ENCODE measurements around the gene RPS6KA1.
A peak's percentile ranks its signal among the peaks of the same experiment; 100 is the strongest.

The RPS6KA1 gene

DNA sequence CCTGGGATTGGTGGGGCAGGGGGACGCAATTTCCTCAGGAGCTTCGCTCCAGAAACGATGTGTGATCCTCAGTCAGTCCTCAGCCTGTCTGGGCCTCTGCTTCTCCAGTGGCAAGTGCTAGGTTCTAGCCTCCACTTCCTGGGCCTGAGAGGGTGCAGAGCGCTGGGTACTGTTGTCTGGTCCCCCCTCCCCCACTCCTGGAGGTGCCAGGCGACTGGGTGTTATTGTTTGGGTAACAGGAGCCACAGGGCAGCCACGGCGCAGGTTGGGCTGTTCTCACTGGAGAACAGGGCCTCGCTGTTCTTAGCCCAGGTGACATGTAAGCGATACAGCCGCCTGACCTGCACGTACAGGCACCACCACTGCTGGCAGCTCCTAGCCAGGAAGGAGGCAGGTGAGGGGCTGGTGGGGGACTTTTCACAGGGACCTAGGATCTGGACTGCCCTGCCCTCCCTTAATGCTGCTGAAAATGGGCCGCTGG, 2.1 kb downstream of the RPS6KA1 start:
- H3K4me1 ChIP-seq (ENCODE audit: control insufficient read depth, insufficient read depth, low read length), result peaks cover 23% of the 10 kb centered on the region
- peak overlapping the region; percentile 24 for H3K27ac ChIP-seq (ENCODE audit: low read depth, low read length)
- H3K4me3 ChIP-seq (ENCODE audit: low read depth, low read length), result peak overlapping the region; percentile 88
- H3K9ac ChIP-seq (ENCODE audit: low read length), result peak overlapping the region; percentile 28
- peaks cover 6% of the 10 kb centered on the region for H3K36me3 ChIP-seq (ENCODE audit: control insufficient read depth, insufficient read depth, low read length)
- no peaks in the 10 kb centered on the region for H3K27me3 ChIP-seq (ENCODE audit: control insufficient read depth, insufficient read depth, low read length)
- no peaks in the 10 kb centered on the region for H3K9me3 ChIP-seq (ENCODE audit: control insufficient read depth, insufficient read depth, low read depth, low read length)

DNA sequence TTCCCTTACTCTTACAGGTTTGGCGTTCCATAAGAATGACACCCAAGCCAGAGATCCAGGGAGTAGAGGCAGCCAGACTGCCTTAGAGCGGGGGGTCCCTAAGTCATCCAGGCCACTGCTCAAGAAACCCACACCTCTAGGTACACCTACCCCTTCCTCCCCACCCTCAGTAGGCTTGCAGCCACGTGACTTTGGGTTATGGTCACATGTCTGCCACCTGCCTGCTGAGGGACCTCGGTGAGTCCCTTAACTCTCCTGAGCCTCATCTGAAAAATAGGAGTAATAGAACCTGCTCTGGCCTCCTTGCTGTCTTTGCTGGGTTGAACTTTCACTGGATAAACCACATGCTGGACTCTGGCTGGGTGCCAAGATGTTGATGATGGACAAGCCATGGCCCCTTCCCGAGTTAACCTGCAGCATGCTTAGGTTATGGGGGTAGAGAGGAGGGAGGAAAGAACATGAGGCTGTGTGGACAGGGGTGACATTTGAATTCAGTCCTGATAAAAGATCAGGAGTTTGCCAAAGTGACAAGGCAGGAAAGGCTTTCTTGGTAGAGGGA, 4.5 kb downstream of the RPS6KA1 start:
- H3K36me3 ChIP-seq (ENCODE audit: control insufficient read depth, insufficient read depth, low read length), result peaks cover 27% of the 10 kb centered on the region

DNA sequence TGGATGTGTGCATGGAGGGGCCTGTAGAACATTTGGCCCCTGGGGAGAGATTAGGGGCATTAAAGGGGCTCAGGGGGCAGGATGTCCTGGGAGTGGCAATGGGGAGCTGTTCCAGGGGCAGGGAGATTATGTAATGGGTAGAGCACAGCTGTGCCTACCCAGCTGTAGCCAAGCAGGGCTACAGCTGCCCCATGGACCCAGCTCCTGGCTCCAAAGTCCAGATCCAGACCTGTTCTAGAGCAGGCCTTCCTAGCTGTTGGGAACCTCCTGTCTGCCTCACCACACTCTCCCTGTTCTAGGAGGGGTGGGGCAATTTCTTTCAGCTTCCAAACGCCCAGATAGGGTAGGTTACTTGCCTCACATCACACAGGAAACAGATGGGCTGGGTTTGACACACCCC, 5.6 kb downstream of the RPS6KA1 start:
- no peaks in the 10 kb centered on the region for H3K27me3 ChIP-seq (ENCODE audit: control insufficient read depth, insufficient read depth, low read length)
- H3K27ac ChIP-seq (ENCODE audit: low read depth, low read length), result no peak overlapping the region
- no peak overlapping the region for H3K4me3 ChIP-seq (ENCODE audit: low read depth, low read length)
- H3K36me3 ChIP-seq (ENCODE audit: control insufficient read depth, insufficient read depth, low read length), result peaks cover 33% of the 10 kb centered on the region
- no peak overlapping the region for H3K9ac ChIP-seq (ENCODE audit: low read length)
- H3K9me3 ChIP-seq (ENCODE audit: control insufficient read depth, insufficient read depth, low read depth, low read length), result no peaks in the 10 kb centered on the region
- peaks cover 19% of the 10 kb centered on the region for H3K4me1 ChIP-seq (ENCODE audit: control insufficient read depth, insufficient read depth, low read length)

More for the DNA sequence above, 4.5 kb downstream of the RPS6KA1 start:
- Histone ChIP-seq H3K9me3 (ENCODE audit: control insufficient read depth, insufficient read depth, low read depth, low read length) (no peaks in the 10 kb centered on the region), H3K9ac (ENCODE audit: low read length) (no peak overlapping the region), H3K4me1 (ENCODE audit: control insufficient read depth, insufficient read depth, low read length) (peaks cover 23% of the 10 kb centered on the region), H3K27ac (ENCODE audit: low read depth, low read length) (no peak overlapping the region), H3K4me3 (ENCODE audit: low read depth, low read length) (no peak overlapping the region), H3K27me3 (ENCODE audit: control insufficient read depth, insufficient read depth, low read length) (no peaks in the 10 kb centered on the region)

DNA sequence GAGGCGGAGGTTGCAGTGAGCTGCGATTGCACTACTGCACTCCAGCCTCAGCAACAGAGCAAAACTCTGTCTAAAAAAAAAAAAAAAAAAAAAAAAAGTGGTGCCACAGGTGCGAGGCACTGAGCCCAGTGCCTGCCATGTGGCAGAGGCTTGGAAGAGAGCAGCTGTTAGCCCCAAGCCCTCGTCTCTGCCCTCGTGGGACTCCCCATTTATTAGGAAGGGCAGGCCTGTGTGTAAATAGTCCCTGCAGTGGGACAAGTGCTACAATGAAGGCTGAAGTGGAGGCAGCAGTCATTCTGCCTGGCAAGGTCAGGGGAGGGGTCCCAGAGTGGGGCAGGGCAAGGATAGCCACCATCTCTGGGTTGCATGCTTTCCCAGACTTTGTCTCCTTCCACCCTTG, 6.5 kb downstream of the RPS6KA1 start:
- no peak overlapping the region for H3K4me3 ChIP-seq (ENCODE audit: low read depth, low read length)
- no peaks in the 10 kb centered on the region for H3K9me3 ChIP-seq (ENCODE audit: control insufficient read depth, insufficient read depth, low read depth, low read length)
- H3K36me3 ChIP-seq (ENCODE audit: control insufficient read depth, insufficient read depth, low read length), result peaks cover 34% of the 10 kb centered on the region
- H3K27me3 ChIP-seq (ENCODE audit: control insufficient read depth, insufficient read depth, low read length), result no peaks in the 10 kb centered on the region
- no peak overlapping the region for H3K9ac ChIP-seq (ENCODE audit: low read length)
- no peak overlapping the region for H3K27ac ChIP-seq (ENCODE audit: low read depth, low read length)
- peaks cover 13% of the 10 kb centered on the region for H3K4me1 ChIP-seq (ENCODE audit: control insufficient read depth, insufficient read depth, low read length)

DNA sequence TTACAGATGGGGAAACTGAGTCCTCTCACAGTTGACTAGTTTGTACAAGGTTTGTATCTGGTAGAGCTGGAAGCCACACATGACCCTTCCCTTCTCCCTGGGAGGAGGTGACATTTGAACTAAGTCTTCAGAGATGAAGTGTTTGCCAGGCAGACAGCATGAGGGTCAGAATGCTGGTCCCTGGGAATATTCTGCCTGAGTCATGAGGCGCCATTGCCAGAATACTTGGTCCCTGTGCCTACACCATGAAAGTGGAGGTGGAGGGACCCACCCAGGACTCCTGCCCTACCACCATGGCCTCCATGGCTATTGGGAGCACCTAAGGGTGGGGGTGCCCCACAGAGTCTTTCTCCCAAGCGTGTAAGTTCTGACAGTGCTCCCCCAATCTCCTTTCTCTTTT, 7.0 kb downstream of the RPS6KA1 start:
- Histone ChIP-seq H3K9ac (ENCODE audit: low read length) (no peak overlapping the region), H3K27ac (ENCODE audit: low read depth, low read length) (no peak overlapping the region), H3K4me3 (ENCODE audit: low read depth, low read length) (no peak overlapping the region), H3K36me3 (ENCODE audit: control insufficient read depth, insufficient read depth, low read length) (peaks cover 34% of the 10 kb centered on the region), H3K9me3 (ENCODE audit: control insufficient read depth, insufficient read depth, low read depth, low read length) (no peaks in the 10 kb centered on the region), H3K27me3 (ENCODE audit: control insufficient read depth, insufficient read depth, low read length) (no peaks in the 10 kb centered on the region), H3K4me1 (ENCODE audit: control insufficient read depth, insufficient read depth, low read length) (peaks cover 12% of the 10 kb centered on the region)

DNA sequence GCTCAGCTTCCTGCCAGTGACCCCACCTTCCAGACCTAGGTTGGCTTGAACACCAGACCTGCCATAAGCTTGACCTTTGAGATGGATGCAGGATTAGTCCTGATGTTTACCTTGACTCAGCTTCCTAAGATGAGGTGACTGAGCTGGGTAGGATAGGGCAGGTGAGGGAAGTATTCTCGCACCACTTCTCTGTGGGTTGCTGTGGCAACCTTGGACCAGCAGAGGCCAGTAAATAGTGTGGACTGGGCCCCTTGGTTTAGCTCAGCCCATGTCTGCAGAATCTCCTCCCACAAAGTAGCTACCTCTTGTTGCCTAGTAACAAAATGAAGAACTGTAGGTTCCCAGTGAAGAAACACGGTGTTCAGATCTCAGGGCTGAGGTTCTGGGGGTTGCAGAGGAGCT, 8.4 kb downstream of the RPS6KA1 start:
- no peak overlapping the region for H3K4me3 ChIP-seq (ENCODE audit: low read depth, low read length)

DNA sequence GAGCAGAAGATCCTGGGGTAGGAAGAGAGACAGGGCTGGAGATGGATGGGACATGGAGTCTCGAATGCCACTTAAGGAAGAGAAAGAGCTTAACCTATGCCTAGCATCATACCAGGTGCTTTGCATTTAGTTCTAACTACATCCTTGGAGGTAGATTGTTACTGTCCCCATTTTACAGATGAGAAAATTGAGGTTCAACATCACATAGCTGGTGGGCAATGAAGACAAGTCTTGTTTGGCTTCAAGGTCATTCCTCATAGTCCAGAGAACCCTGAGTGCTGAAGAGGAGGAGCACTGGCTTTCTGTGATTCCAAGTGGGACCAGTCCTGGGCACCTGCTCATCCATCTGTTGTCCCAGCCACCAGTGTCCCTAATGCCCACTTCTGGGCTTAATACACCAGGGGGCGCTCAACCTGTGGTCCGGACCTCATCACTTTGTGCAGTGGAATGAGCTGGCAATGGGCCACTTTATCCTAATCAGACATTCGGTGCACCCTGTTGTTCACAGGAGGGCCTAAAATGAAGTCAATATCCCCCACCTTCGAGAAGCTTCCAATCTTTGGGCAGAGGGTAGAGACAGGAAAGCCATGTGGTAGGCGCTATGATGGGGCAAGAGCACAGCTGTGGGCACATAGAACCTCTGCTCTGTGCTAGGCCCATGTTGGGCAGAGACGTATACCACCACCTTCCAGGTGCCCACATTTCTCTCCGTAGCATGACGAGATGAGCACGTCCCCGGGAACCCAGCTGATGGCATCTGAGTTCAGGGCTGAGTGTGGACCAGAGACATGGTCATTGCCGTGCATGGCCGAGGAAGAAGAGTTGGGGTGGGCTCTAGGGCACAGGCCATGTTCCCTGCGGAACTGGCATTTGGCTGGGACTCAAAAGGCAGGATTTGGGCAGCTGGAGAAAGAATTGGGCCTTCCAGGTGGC, 9.2 kb downstream of the RPS6KA1 start:
- Histone ChIP-seq H3K9ac (ENCODE audit: low read length) (no peak overlapping the region), H3K9me3 (ENCODE audit: control insufficient read depth, insufficient read depth, low read depth, low read length) (no peaks in the 10 kb centered on the region), H3K4me1 (ENCODE audit: control insufficient read depth, insufficient read depth, low read length) (peaks cover 11% of the 10 kb centered on the region), H3K27me3 (ENCODE audit: control insufficient read depth, insufficient read depth, low read length) (no peaks in the 10 kb centered on the region), H3K36me3 (ENCODE audit: control insufficient read depth, insufficient read depth, low read length) (peaks cover 36% of the 10 kb centered on the region), H3K27ac (ENCODE audit: low read depth, low read length) (no peak overlapping the region), H3K4me3 (ENCODE audit: low read depth, low read length) (no peak overlapping the region)

More for the DNA sequence above, 8.4 kb downstream of the RPS6KA1 start:
- Histone ChIP-seq H3K9ac (ENCODE audit: low read length) (no peak overlapping the region), H3K27ac (ENCODE audit: low read depth, low read length) (no peak overlapping the region), H3K36me3 (ENCODE audit: control insufficient read depth, insufficient read depth, low read length) (peaks cover 34% of the 10 kb centered on the region), H3K9me3 (ENCODE audit: control insufficient read depth, insufficient read depth, low read depth, low read length) (no peaks in the 10 kb centered on the region), H3K27me3 (ENCODE audit: control insufficient read depth, insufficient read depth, low read length) (no peaks in the 10 kb centered on the region), H3K4me1 (ENCODE audit: control insufficient read depth, insufficient read depth, low read length) (peaks cover 11% of the 10 kb centered on the region)

DNA sequence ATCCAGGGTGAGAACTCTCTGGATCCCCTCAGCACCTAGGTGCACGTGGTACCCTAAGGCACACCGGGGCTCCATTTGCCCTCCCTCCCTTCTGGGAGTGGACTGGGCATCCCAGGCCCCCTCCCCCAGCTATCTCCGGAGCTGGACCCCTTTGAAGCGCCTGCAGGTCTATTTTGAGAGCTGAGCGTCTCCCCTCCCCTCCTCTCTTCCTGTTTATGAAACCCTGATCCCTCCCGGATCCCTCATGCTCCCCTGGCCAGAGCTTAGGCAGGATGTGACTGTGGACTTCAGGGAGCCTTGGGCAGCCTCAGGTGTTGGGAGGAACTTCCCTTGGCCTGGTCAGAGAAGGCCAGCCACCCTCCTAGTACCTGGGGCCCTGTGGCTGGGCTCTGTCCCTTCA, 10.2 kb downstream of the RPS6KA1 start:
- no peaks in the 10 kb centered on the region for H3K9me3 ChIP-seq (ENCODE audit: control insufficient read depth, insufficient read depth, low read depth, low read length)
- H3K27ac ChIP-seq (ENCODE audit: low read depth, low read length), result no peak overlapping the region
- H3K27me3 ChIP-seq (ENCODE audit: control insufficient read depth, insufficient read depth, low read length), result no peaks in the 10 kb centered on the region
- H3K4me3 ChIP-seq (ENCODE audit: low read depth, low read length), result no peak overlapping the region
- peaks cover 11% of the 10 kb centered on the region for H3K4me1 ChIP-seq (ENCODE audit: control insufficient read depth, insufficient read depth, low read length)
- H3K36me3 ChIP-seq (ENCODE audit: control insufficient read depth, insufficient read depth, low read length), result peaks cover 36% of the 10 kb centered on the region
- no peak overlapping the region for H3K9ac ChIP-seq (ENCODE audit: low read length)

DNA sequence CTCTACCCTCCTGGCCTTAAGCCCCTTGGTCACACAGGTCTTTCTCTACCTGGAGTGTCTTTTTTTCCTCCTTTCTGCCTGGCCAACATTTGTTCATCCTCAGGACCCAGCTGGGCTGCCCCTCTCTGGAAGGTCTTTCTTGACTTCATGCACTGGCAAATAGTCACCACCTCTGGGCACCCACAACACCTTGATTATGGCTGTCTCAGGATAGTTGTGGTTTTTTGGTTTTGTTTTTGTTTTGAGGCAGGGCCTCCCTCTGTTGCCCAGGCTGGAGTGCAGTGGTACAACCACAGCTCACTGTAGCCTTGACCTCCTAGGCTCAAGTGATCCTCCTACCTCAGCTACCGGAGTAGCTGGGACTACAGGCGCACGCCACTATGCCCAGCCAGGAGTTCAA, 10.8 kb downstream of the RPS6KA1 start:
- H3K9ac ChIP-seq (ENCODE audit: low read length), result no peak overlapping the region
- H3K9me3 ChIP-seq (ENCODE audit: control insufficient read depth, insufficient read depth, low read depth, low read length), result no peaks in the 10 kb centered on the region
- no peak overlapping the region for H3K4me3 ChIP-seq (ENCODE audit: low read depth, low read length)
- no peak overlapping the region for H3K27ac ChIP-seq (ENCODE audit: low read depth, low read length)
- peaks cover 11% of the 10 kb centered on the region for H3K4me1 ChIP-seq (ENCODE audit: control insufficient read depth, insufficient read depth, low read length)
- no peaks in the 10 kb centered on the region for H3K27me3 ChIP-seq (ENCODE audit: control insufficient read depth, insufficient read depth, low read length)
- H3K36me3 ChIP-seq (ENCODE audit: control insufficient read depth, insufficient read depth, low read length), result peaks cover 36% of the 10 kb centered on the region

DNA sequence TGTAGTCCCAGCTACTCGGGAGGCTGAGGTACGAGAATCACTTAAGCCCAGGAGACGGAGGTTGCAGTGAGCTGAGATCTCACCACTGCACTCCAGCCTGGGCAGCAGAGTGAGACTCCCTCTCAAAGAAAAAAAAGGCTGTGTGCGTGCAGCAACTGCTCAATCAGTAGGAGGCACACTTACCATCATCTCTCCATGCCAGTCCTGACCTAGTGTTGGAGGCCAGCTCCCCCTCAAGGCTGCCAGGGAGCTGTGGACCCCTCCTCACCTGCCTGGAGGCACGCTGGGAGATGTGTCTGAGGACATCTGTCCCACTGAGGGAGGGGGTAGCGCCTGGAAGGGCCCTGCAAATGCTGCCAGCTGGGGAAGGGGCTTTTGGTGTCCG, 11.9 kb downstream of the RPS6KA1 start:
- Histone ChIP-seq H3K4me3 (ENCODE audit: low read depth, low read length) (no peak overlapping the region), H3K36me3 (ENCODE audit: control insufficient read depth, insufficient read depth, low read length) (peaks cover 38% of the 10 kb centered on the region), H3K27ac (ENCODE audit: low read depth, low read length) (no peak overlapping the region), H3K27me3 (ENCODE audit: control insufficient read depth, insufficient read depth, low read length) (no peaks in the 10 kb centered on the region), H3K4me1 (ENCODE audit: control insufficient read depth, insufficient read depth, low read length) (peaks cover 11% of the 10 kb centered on the region), H3K9ac (ENCODE audit: low read length) (no peak overlapping the region), H3K9me3 (ENCODE audit: control insufficient read depth, insufficient read depth, low read depth, low read length) (no peaks in the 10 kb centered on the region)

Data from HUES6 (cell line).